Body of pancreas (tissue), 4 donors: ENCODE data around the gene TIPARP.

Experiments used
- POLR2A ChIP-seq, 3 donors: fragments of 450-650 bp; IDR thresholded peaks; one replicate each; pipeline ENCODE4 v1.6.1; 2016; ENCODE audit warnings: antibody characterized with exemption in 3 of 3, mild to moderate bottlenecking in 2 of 3
- TF ChIP-seq, protein P1 (sequence below), 7 experiments: fragments of 450-650 bp in 4 of 7; fragments of 200-600 bp in 3 of 7; sonication (generic) in 3 of 7; IDR thresholded peaks; one replicate each; pipeline ENCODE4 v1.5.1; 2016 to 2019; ENCODE audit warnings: antibody characterized with exemption in 7 of 7

DNA sequence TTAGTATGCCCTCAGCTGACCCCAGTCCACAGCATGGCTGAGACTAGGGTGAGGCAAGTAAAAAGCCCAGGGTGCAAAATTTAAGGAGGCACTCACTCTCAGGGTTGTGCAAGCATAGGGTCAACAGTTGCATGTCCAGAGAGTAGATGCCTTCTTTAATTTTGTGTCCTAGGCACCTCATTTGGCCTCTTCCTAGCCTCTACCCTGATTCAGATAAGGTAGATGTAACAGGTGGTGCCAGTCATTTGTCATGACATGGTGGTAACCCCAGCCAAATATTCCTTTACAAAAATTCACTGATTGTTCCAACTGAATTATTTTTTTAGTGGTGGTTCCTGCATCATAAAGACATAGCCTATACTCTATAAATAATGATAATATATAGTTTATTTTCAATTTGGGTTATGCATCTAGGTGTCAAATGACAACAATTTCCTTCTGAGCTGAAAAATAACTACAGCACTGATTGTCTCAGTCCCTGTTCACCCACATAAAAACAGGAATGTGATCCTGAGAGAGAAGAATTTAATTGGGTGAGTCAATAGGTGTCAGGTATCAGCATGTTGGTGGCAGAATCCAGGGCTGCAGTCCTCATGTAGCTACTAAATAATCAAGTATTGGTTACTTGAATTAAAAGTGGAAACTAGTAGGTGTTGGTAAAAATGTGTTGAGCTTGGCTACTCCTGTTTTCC lies 44.2 kb upstream of the TIPARP start:
- TF ChIP-seq, protein P1, sequence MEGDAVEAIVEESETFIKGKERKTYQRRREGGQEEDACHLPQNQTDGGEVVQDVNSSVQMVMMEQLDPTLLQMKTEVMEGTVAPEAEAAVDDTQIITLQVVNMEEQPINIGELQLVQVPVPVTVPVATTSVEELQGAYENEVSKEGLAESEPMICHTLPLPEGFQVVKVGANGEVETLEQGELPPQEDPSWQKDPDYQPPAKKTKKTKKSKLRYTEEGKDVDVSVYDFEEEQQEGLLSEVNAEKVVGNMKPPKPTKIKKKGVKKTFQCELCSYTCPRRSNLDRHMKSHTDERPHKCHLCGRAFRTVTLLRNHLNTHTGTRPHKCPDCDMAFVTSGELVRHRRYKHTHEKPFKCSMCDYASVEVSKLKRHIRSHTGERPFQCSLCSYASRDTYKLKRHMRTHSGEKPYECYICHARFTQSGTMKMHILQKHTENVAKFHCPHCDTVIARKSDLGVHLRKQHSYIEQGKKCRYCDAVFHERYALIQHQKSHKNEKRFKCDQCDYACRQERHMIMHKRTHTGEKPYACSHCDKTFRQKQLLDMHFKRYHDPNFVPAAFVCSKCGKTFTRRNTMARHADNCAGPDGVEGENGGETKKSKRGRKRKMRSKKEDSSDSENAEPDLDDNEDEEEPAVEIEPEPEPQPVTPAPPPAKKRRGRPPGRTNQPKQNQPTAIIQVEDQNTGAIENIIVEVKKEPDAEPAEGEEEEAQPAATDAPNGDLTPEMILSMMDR (IDR thresholded peaks at IDR 0.05), result no peak
- TF ChIP-seq POLR2A (IDR thresholded peaks at IDR 0.05), result no peak
